Smooth muscle cell (in vitro differentiated cells): ENCODE data around the gene CAMTA1. TPM values are rescaled to one million over a fixed set of nuclear protein-coding genes. Genes with fewer than 3 reads are reported as not detected.

Source experiments
- DNase-seq: peaks from one replicate; lab custom pipeline; 2025; ENCODE audit not compliant: unreplicated experiment; lab: John Stamatoyannopoulos, UW
- H2AFZ ChIP-seq: fragments of 200-600 bp; sonication (generic); 2 replicates; pipeline ENCODE4 v1.6.0; 2016; ENCODE audit warnings: antibody characterized with exemption, low read depth, mild to moderate bottlenecking
- H3F3A ChIP-seq: fragments of 200-600 bp; sonication (generic); 2 replicates; pipeline ENCODE4 v1.6.0; 2017; ENCODE audit warnings: antibody characterized with exemption, low read depth
- H3K27ac ChIP-seq: fragments of 200-600 bp; sonication (generic); 2 replicates; pipeline ENCODE4 v1.5.1; 2016; ENCODE audit warnings: low read depth, mild to moderate bottlenecking
- H3K27me3 ChIP-seq: fragments of 200-600 bp; sonication (generic); 2 replicates; pipeline ENCODE4 v1.6.1; 2016; ENCODE audit warnings: low read depth, mild to moderate bottlenecking
- H3K36me3 ChIP-seq: fragments of 200-600 bp; sonication (generic); 2 replicates; pipeline ENCODE4 v1.5.1; 2016; ENCODE audit warnings: low read depth
- H3K4me1 ChIP-seq: fragments of 200-600 bp; sonication (generic); 2 replicates; pipeline ENCODE4 v1.5.1; 2016; ENCODE audit warnings: low read depth
- H3K4me2 ChIP-seq: fragments of 200-600 bp; sonication (generic); 2 replicates; pipeline ENCODE4 v1.6.0; 2016; ENCODE audit warnings: mild to moderate bottlenecking
- H3K4me3 ChIP-seq: fragments of 200-600 bp; sonication (generic); 2 replicates; pipeline ENCODE4 v1.5.1; 2016; ENCODE audit warnings: mild to moderate bottlenecking
- H3K79me2 ChIP-seq: fragments of 200-600 bp; sonication (generic); 2 replicates; pipeline ENCODE4 v1.6.0; 2016; ENCODE audit warnings: low read depth, mild to moderate bottlenecking
- H3K9ac ChIP-seq: fragments of 200-600 bp; sonication (generic); 2 replicates; pipeline ENCODE4 v1.6.0; 2016; ENCODE audit warnings: low read depth
- H3K9me3 ChIP-seq: fragments of 200-600 bp; sonication (generic); replicated peaks from 2 replicates; pipeline ENCODE4 v1.5.1; 2016; ENCODE audit warnings: low read depth
- H4K20me1 ChIP-seq: fragments of 200-600 bp; sonication (generic); 2 replicates; pipeline ENCODE4 v1.6.0; 2016; ENCODE audit warnings: low read depth
- WGBS: methylation state at CpG from one replicate; pipeline ENCODE4 v1.1.7; 2016; ENCODE audit warnings: low lambda C conversion rate; 5-methylcytosine and 5-hydroxymethylcytosine counted together
- polyA plus RNA-seq: library from polyadenylated mRNA; unstranded; fragments of >200 nt; fragmentation: Nextera tagmentation; extraction: Ambion mirVana; gene quantifications from 2 replicates; pipeline ENCODE4 v1.2.1, GENCODE V29; 2016
- total RNA-seq: library from RNA; depleted of rRNA; stranded (reverse); fragments of >200 nt; gene quantifications from 2 replicates; pipeline ENCODE4 v1.2.3, GENCODE V29; 2014
- TF ChIP-seq, protein P1 (sequence below): fragments of 200-600 bp; sonication (generic); IDR thresholded peaks from 2 replicates; pipeline ENCODE4 v1.5.1; 2017; ENCODE audit warnings: borderline replicate concordance, mild to moderate bottlenecking, antibody characterized with exemption; ENCODE audit not compliant: insufficient read depth, poor library complexity, severe bottlenecking

The CAMTA1 gene
- total and polyA plus RNA-seq, 2 experiments from 2014 or later: 139 to 145 TPM

- Histone ChIP-seq H3K9me3 (no peaks in the 10 kb centered on the region), H3F3A (no peaks in the 10 kb centered on the region), H3K4me1 (no peaks in the 10 kb centered on the region), H3K4me3 (no peak overlapping the region), H3K27me3 (no peaks in the 10 kb centered on the region), H4K20me1 (no peaks in the 10 kb centered on the region), H3K27ac (no peak overlapping the region), H3K79me2 (no peaks in the 10 kb centered on the region), H2AFZ (no peak overlapping the region), H3K4me2 (no peak overlapping the region), H3K9ac (no peak overlapping the region), H3K36me3 (no peaks in the 10 kb centered on the region)
- 87% methylated on average over 5 of the region's 5 CpGs for whole genome bisulfite sequencing
- TF ChIP-seq, protein P1, sequence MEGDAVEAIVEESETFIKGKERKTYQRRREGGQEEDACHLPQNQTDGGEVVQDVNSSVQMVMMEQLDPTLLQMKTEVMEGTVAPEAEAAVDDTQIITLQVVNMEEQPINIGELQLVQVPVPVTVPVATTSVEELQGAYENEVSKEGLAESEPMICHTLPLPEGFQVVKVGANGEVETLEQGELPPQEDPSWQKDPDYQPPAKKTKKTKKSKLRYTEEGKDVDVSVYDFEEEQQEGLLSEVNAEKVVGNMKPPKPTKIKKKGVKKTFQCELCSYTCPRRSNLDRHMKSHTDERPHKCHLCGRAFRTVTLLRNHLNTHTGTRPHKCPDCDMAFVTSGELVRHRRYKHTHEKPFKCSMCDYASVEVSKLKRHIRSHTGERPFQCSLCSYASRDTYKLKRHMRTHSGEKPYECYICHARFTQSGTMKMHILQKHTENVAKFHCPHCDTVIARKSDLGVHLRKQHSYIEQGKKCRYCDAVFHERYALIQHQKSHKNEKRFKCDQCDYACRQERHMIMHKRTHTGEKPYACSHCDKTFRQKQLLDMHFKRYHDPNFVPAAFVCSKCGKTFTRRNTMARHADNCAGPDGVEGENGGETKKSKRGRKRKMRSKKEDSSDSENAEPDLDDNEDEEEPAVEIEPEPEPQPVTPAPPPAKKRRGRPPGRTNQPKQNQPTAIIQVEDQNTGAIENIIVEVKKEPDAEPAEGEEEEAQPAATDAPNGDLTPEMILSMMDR: no peak
- DNase-seq: no peak
Measured at GRCh38 chr1:7281821-7282220, 496.6 kb downstream of the CAMTA1 start.

GRCh38 chr1:7284839-7285435, 499.7 kb downstream of the CAMTA1 start:
- no peaks in the 10 kb centered on the region for H3F3A ChIP-seq
- no peak overlapping the region for H2AFZ ChIP-seq
- DNase-seq: no peak
- H3K4me1 ChIP-seq: no peaks in the 10 kb centered on the region
- no peaks in the 10 kb centered on the region for H4K20me1 ChIP-seq
- H3K9ac ChIP-seq: no peak overlapping the region
- no peaks in the 10 kb centered on the region for H3K36me3 ChIP-seq
- no peak overlapping the region for H3K27ac ChIP-seq
- no peaks in the 10 kb centered on the region for H3K79me2 ChIP-seq
- WGBS: 91% methylated on average over 10 of the region's 10 CpGs
- no peaks in the 10 kb centered on the region for H3K9me3 ChIP-seq
- no peak overlapping the region for H3K4me2 ChIP-seq
- H3K27me3 ChIP-seq: no peaks in the 10 kb centered on the region
- no peak overlapping the region for H3K4me3 ChIP-seq
- TF ChIP-seq, protein P1: no peak

DNA sequence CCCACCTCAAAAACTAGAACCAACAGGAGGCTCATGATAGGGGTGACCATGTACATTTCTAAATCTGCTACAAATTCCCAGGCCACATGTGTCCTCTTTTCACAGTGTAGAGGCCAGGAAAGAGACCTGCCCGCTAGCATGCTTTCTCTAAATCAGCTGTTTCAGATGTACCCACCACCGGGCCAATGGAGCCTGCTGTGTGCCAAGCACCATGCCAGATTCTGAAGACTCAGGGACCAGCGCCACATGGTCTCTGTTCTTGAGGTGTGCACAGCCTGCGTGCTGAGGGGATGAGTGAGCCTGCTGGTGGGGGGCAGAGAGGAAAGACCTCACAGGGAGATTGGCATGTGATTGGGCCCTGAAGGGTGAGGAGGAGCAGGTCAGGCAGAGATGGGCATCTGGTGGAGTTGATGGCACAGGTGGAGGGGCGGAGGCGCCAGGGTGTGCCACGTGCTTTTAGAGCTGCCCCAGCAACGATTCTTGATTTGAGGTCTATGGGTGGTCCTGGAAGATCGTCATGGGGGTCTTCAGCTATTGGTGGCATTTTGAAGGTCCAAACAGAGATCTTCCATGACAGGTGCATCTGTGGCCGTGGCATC, 500.7 kb downstream of the CAMTA1 start:
- Histone ChIP-seq H3K4me1 (no peaks in the 10 kb centered on the region), H3K9me3 (no peaks in the 10 kb centered on the region), H3K27ac (no peak overlapping the region), H3K36me3 (no peaks in the 10 kb centered on the region), H2AFZ (no peak overlapping the region), H3F3A (no peaks in the 10 kb centered on the region), H3K27me3 (no peaks in the 10 kb centered on the region), H3K4me3 (no peak overlapping the region), H3K9ac (no peak overlapping the region), H3K4me2 (no peak overlapping the region), H4K20me1 (no peaks in the 10 kb centered on the region), H3K79me2 (no peaks in the 10 kb centered on the region)
- TF ChIP-seq, protein P1: no peak
- WGBS: 97% methylated on average over 10 of the region's 10 CpGs
- DNase-seq: no peak

DNA sequence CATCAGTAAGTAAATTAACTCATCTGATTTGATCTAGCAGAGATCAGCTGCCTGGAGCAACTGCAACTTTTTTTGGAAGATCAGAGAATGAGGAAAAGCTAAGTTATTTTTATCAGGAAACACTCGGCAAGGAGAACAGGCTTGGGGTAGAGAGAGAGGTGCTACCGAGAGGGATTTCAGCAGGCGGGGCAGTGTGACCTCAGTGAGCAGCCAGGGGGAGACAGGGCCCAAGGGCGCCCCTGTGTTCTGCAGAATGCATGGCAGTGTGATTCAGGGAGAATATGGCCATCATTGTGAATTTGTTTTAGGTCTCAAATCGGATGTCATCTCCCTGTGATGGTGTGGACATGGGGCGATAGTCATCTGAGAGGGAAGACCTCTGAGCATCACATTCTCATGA, 501.8 kb downstream of the CAMTA1 start:
- Histone ChIP-seq H3K79me2 (no peaks in the 10 kb centered on the region), H3K36me3 (no peaks in the 10 kb centered on the region), H3K9ac (no peak overlapping the region), H4K20me1 (no peaks in the 10 kb centered on the region), H3K9me3 (no peaks in the 10 kb centered on the region), H3K27me3 (no peaks in the 10 kb centered on the region), H3K4me2 (no peak overlapping the region), H3K4me1 (no peaks in the 10 kb centered on the region), H3K4me3 (no peak overlapping the region), H2AFZ (no peak overlapping the region), H3K27ac (no peak overlapping the region), H3F3A (no peaks in the 10 kb centered on the region)
- WGBS: 93% methylated on average over 6 of the region's 6 CpGs
- TF ChIP-seq, protein P1: no peak
- DNase-seq: no peak
